IPS-11a (cell line): ENCODE measurements around the gene MCUB.
A peak's percentile ranks its signal among the peaks of the same experiment; 100 is the strongest.
"Not testable (repeated sequence)": the region's sequence is repeated elsewhere in the genome, so short reads cannot be mapped to it uniquely, and the experiment has no call there.

ENCODE experiments used
- H3K4me3 ChIP-seq: one replicate; pipeline ENCODE4 v1.5.1; 2013; ENCODE audit warnings: low read depth, low read length, control low read depth

Gene MCUB, protein sequence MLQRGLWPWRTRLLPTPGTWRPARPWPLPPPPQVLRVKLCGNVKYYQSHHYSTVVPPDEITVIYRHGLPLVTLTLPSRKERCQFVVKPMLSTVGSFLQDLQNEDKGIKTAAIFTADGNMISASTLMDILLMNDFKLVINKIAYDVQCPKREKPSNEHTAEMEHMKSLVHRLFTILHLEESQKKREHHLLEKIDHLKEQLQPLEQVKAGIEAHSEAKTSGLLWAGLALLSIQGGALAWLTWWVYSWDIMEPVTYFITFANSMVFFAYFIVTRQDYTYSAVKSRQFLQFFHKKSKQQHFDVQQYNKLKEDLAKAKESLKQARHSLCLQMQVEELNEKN

DNA sequence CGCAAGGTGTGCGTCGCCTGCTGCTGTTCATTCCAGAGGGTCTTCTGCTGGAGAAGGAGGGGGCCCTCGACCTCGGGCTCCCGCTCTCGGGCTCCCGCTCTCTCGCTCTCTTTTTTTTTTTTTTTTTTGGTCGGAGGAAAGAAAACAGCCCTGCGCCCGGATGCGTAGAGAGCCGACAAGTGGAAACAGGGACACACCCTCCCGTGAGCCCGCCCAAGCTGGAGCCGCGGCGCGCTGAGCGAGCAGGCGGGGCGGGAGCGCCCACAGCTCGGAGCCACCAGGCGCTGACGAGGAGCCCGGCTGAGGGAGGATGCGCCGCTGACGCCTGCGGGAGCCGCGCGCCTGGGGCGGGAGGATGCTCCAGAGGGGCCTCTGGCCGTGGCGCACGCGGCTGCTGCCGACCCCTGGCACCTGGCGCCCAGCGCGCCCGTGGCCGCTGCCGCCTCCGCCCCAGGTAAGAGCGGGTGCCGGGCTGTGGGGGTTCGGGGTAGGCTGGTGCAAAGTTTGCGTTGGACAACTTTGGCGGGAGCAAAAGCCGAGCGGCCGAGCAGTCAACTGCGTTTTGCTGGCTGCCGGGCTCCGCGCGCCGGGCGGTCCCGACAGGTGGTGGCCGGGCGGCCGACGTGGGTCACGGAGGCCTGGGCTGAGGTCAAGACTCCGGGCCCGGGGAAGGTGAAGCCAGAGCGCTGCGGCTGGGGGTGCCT lies at the start of gene MCUB:
MCUB (plus strand) TSS at position 264 of the 704 bp plus-strand sequence; CDS start at position 356, 92 bp downstream.
- peak within 1 kb of the TSS; percentile 73 for H3K4me3 ChIP-seq

DNA sequence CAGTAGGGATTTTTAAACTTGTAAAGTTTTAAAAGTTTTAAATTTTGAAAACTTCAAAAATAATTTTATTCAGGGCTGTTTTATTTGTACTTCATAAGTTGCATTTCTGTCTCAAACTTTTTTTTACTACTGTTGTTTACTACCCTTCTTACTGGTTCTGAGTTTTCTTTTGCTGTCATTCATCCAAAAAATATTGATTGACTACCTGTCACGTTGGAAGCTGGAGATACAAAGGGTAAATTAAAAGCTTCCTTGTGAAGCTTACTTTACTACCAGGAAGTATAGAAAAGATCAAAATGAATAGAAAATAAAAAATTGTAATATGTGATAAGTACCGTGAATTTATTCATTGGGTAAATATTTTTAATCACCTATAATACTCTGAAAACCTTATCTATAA lies 49.4 kb upstream of the MCUB start:
- no peak overlapping the region for H3K4me3 ChIP-seq

DNA sequence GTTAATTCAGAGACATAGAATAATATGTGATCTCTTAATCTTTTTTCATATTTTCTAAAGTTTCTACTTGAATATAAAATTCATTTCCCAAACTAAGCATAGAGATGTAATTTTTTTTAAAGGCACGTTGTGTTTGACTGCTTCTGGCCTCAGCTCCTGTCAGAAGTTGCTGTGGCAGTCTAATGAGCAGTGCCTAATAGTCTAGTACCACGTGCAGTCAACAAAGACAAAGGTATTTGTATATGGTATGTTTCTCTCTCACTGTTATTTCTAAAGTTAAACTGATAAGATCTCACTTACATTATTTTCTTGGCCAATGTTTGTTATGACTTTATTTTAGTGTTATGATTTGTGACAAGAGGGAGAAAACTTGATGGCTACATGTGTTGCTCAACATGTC lies 48.6 kb upstream of the MCUB start:
- H3K4me3 ChIP-seq = no peak overlapping the region

DNA sequence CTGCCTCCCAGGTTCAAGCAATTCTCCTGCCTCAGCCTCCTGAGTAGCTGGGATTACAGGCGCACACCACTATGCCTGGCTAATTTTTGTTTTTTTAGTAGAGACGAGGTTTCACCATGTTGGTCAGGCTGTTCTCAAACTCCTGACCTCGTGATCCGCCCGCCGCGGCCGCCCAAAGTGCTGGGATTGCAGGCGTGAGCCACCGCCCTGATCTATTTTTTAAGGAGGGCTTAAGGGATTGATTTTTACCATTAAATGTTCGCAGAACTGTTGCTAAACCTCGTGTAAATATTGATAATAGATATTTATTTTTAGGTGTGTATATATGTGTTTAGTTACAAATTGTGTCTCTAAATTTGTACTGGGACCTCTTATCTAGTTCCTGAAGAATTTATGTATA lies 46.7 kb upstream of the MCUB start:
- not testable (repeated sequence) for H3K4me3 ChIP-seq

DNA sequence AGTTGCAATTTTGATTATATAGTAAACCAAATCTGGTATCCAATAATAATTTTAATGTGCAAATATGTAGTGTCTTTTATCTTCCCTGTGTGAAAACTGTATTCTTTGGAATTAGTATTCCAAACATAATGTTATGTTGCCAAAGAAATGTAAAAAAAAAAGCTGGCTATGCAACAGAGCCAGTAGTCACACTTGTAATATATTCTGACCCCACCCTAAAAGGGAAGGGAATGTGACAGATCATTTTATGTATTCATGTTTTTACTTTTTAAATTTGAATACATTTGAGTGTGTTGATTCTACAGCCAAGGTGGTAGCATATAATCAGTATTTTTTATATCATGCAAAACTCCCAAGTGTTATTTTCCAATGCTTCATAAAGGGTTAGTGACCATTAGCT lies 27.9 kb upstream of the MCUB start:
- no peak overlapping the region for H3K4me3 ChIP-seq

DNA sequence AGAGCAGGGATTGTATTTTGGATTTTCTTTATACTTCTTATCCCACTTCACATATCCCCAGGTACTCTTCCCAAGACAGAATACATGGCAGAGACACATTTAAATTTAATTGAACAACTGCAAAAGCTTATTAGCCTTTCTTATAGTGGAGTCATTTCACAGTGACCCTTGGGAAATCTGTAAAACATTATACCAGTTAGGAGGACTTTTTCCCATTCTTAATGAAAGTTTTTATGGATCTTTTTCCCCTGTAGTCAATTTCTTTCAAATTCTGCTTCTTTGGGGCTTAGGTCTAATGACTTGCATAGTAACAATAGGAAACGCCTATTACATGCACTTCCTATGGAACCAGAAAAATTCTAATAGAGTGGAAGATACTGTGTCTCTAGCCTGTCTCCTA lies 14.6 kb upstream of the MCUB start:
- H3K4me3 ChIP-seq = no peak overlapping the region

DNA sequence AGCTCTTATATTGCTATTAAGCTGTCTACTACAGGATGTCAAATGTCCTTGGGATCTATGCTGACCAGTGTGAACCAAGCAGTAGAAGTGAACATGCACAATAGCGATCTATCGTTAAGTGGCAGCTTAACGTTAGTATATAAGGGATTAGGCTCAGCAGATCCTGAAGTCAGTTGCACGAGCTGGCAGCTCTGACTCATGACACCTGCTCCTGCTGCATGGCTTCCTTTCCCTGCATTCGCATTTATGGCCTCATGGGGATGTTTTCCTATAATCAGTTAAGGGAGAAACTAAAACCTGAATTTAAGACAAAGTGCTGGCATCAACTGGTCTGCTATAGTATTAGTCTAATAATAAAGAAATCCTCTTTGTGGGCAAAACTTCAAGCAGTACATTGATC lies 12.7 kb upstream of the MCUB start:
- no peak overlapping the region for H3K4me3 ChIP-seq

DNA sequence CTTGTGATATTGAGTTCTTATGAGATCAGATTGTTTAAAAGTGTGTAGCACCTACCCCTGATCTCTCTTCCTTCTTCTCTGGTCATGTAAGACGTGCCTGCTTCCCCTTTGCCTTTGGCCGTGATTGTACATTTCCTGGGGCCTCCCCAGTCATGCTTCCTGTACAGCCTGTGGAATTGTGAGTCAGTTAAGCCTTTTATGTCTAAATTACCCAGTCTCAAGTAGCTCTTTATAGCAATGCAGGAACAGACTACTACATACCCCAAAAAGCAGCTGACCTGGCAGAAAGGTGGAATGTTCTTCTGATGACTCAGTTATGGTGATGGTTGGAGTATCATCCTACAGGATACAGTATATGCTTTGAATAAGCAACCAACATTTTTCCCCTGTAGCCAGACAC lies 11.4 kb upstream of the MCUB start:
- H3K4me3 ChIP-seq = no peak overlapping the region

DNA sequence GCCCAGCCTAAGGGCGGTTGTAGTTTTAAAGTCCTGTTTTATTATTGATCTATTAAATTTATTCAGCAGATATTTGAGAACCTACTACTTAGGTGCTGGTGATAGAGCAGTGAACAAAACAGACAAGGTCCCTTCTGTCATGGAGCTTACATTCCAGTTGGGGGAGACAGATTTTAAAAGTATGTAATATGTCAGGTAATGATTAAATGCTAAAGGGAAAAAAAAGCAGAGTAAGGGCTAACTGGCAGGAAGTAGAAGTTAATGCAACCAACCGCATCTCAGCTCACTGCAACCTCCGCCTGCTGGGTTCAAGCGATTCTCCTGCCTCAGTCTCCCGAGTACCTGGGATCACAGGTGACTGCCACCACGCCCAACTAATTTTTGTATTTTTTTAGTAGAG lies 7.8 kb upstream of the MCUB start:
- H3K4me3 ChIP-seq = no peak overlapping the region

DNA sequence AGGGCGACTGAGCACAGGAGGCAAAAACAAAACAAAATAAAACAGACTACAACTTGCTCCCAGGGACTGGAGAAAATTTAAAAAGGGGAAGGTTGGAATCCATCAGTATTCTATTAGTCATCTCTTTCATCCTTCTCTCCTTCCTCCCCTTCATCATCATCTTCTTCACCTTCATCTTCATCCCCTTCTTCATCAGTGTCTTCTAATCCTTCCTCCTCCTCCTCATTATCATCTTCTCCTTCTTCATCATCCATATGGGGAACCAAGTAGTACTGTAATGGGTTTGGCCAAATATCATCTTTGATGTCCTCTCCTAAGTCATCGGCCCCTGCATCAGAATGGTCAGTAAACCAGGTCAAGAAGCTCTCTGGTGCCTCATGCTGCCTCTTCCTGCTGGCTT lies 6.9 kb upstream of the MCUB start:
- H3K4me3 ChIP-seq = no peak overlapping the region

DNA sequence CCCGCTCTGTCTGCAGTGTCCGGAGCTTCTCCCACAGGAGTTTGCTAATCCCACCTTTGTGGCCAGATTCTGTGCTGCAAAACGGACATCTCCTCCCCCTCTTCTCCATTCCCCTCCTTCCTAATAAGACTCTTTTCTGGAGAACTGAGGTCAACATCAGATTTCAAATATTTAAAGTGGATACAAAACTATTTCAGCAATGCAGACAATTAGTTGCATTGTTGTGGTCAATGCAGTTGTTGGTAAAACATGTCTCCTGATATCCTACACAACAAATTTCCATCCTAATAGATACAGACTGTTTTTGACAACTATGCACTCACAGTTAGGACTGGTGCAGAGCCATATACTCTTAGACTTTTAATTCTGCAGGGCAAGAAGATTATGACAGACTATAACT lies 5.1 kb upstream of the MCUB start:
- H3K4me3 ChIP-seq = no peak overlapping the region

DNA sequence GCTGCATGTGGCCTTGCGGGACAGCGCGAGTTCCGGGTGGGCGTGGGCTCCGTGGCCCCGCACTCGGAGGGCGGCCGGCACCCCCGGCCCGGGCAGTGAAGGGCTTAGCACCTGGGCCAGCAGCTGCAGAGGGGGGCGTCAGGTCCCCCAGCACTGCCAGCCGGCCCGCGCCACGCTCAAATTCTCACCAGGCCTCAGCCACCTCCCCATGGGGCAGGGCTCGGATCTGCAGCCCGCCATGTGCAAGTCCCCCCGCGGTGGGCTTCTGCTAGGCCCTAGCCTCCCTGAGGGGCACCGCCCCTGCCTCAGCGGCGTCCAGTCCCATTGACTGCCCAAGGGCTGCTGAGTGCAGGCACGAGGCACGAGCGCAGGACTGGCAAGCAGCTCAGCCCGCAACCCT lies 2.6 kb upstream of the MCUB start:
- no peak overlapping the region for H3K4me3 ChIP-seq

DNA sequence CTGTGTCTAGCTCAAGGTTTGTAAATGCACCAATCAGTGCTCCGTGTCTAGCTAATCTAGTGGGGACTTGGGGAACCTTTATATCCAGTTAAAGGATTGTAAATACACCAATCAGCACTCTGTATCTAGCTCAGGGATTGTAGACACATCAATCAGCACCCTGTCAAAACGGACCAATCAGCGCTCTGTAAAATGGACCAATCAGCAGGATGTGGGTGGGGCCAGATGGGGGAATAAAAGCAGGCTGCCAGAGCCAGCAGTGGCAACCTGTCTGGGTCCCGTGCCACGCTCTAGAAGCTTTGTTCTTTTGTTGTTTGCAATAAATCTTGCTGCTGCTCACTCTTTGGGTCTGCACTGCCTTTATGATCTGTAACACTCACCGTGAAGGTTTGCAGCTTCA lies 2.0 kb upstream of the MCUB start:
- not testable (repeated sequence) for H3K4me3 ChIP-seq

DNA sequence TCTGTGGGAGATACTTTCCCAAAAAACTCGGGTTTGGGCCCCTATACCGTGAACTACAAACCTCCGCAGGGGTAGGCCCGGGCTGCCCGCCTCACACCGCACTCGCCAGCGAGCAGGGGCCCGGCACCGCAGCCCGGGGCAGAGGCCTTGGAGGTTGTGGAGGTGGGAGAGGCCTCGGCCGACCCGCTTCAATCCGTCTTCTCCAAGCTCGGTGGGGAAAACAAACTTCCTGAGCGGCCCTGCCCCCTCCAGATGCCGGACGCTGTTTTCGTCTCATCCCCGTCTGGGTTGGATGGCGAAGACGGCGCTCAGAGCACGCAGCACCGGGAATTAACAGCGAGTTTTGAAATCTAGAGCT lies 442 bp upstream of the MCUB start:
- H3K4me3 ChIP-seq = peak overlapping the region; percentile 73

DNA sequence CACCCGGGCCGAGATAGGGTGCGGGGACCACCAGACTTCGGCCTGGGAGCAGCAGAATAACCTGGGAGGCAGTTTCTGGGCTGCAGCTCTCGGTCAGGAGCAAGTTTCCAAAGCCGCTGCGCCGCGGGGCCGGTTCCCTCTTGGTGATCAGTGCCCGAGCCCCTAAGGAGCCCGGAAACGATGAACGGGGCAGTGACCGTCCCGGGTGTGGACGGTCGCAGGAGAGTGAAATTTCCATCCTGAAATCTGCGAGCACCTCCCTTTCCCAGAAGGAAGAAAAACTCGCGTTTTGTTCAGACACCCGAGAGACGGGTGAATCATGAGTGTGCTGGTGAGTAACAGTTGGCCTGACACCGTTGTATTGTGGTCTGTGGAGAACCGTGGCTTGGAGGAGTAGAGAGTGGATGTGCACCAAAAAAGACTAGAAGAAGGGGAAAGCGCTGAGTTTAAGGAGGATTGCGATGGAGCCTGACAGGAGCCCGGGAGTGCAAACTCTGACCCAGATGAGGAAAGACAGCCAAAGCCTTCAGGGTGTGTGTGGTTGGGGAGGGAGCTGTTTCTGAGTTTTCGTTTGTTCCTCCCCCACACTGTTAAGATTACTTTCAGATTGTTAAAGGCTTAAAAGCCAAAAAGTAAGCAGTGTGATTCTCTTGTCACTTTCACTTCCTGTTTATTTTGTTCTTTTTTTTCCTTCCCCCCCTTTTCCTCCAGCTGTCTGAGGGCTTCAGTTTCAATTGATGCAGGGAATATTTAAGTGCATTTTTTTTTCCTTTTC lies 828 bp downstream of the MCUB start:
- H3K4me3 ChIP-seq = peak overlapping the region; percentile 73

DNA sequence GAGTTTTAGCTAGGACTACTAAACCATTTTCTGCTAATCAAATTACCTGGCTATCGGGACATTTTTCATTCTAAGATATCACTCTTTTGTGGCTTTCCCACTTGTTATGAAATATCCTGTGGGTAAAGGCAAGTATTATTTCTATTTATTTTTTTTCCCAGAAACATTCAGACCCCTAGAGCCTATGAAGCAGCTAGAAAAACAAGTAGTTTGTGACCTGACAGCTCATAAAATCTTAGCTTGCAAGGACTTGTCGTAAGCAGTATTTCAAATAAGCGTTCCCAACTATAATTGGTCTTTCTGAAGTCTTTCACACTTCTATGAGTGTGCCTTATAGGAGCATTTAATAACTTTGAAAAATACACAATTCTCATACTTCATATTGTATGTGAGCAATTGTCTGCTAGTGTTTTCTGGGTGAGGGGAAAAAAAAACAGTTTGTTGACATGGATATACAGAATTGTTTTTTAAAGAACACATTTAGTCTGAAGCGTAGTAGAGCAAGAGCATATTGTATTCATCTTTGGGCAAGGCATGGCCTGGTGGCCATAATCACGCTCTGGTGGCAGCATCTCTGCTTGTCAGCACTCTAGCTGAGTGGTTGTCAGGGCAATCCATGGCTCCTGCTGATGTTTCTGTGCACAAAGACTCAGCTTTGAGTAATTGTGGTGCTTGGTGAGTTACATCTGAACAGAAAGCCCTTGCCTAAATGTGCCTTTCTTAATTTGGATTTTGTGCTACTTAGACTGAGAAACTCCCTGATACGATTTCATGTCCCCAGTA lies 2.6 kb downstream of the MCUB start:
- no peak overlapping the region for H3K4me3 ChIP-seq

DNA sequence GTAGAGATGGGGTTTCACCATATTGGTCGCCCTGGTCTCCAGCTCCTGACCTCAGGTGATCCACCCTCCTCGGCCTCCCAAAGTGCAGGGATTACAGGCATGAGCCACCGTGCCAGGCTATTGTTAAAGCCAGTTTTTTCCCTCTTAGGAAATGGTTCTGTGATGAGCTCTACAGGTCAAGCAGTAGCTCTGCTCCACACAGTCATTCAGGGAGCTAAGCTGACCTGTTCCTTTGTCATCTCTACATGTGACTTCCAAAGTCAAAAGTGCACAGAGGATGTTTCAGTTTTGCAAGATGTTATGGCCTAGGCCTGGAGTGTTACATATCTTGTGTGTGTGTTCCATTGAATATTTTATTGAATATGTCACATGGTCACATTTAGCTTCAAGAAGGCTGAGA lies 11.4 kb downstream of the MCUB start:
- H3K4me3 ChIP-seq = no peak overlapping the region

DNA sequence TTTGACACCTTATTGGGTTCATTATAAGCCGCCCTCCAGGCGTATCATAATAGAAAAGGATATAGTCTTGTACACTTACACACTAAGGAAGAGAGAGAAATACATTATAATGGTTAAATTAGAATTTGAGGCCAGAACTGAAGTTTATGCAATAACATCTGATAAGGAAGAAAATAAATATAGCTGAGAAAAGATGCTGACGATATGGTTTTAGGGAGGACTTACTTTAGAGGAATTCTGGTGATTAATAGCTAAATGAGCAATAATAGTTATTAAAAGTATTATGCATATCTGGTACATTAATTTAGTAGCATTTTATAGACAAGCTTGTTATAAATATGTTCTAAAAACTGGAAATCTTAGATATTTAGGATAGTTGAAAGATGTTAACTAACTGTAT lies 12.1 kb downstream of the MCUB start:
- no peak overlapping the region for H3K4me3 ChIP-seq

DNA sequence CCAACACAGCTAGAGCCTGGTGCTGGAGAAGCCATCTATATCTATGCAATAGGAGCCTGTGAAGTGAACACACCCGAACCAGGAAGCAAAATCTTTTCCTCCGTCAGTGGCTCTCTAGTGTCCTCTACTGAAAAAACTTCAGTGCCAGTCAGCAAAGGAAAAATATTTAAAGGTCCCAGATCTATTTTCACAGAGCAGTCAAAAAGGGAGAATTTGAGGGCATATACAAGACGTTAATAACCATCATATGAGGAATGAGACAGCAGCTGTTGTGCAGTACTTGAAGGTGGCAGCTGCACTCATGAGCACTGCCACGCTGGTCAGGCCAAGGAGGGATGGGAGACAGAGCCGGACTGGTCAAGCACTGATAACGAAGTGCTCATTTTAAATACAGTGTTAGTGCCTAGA lies 14.4 kb downstream of the MCUB start:
- H3K4me3 ChIP-seq = no peak overlapping the region

DNA sequence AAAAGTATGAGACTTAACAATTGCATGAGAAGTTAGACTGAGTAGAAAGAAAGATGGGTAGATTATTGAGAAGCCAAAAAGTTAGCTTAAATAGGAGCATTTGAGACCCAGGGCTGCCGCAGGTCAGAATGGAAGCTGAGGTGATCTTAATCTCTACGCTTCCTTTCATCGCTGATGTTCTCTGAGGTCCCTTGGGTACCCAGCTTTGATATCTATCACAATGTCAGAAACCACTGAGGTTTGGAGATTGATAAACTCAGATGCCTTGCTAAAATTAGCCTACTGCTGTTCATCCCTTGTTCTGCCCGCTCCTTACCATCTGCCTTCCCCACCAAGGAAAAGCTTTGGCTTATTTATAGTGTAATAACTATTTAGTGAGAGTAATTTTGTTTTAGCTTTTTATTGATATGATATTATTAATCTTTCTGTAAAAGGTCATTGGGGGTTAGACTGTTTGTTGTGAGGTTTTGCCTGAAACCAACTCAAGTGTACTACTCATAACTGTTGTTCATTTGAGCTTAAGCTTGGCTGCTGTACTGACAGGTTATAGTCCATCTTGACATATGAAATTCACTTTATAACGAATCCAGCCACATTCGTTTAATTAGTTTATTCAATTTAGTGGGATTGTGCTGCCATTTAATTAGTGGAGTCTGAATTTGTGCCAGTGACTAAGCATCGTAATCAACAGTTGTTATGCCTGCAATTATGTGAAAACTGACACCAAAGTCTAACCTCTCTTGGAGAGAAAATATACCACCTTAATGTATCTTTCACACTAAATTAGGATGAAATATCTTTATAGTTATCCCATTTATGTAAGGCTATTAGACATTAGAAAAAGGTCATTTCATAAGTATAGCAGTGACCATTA lies 15.1 kb downstream of the MCUB start:
- no peak overlapping the region for H3K4me3 ChIP-seq
